Right renal pelvis (tissue), 4 donors: ENCODE data around the gene MRPL14. TPM values are rescaled to one million over a fixed set of nuclear protein-coding genes. Genes with fewer than 3 reads are reported as not detected.
"Not testable (repeated sequence)": the region's sequence is repeated elsewhere in the genome, so short reads cannot be mapped to it uniquely, and the experiment has no call there.

Experiments
- DNase-seq, 4 donors: peaks; one replicate each; pipeline ENCODE4 v3.0.0-alpha.2; 2013; ENCODE audit warnings: low read depth in 4 of 4, low spot score in 3 of 4, missing footprints in 1 of 4
- polyA plus RNA-seq, 4 donors: library from polyadenylated mRNA; unstranded; fragments of 120-200 nt; gene quantifications; one replicate each; pipeline ENCODE4 v1.2.1, GENCODE V29; 2013; ENCODE audit not compliant: insufficient read length in 4 of 4

Gene MRPL14
- polyA plus RNA-seq, 4 donors: 35.8 to 50.7 (median 41.6) TPM

DNA sequence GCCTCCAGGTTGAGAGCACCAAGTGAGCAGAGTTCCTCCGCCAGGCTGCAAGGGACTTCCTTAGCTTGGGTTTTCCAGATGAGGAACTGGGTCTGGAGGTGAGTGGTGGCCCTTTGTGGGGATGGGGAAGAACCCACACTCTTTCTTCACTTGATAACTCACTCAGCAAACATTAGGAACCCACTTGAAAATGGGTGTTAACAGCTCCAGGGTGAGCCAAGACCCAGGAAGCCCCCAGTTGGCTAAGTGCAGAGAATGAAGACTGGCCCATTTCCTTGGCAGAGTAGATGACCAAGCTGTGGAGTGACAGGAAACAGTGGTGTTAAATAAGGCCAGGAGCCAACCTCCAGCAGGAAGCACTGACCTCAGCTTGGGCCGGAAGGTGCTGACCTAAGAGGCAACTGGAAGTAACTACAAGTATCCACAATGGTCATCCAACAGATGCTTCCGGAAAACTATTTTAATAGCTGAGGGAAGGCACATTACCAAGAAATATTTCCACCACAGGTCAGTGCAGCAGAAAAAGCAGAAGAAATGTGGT is 22.7 kb downstream of the MRPL14 start:
- no peak for DNase-seq

DNA sequence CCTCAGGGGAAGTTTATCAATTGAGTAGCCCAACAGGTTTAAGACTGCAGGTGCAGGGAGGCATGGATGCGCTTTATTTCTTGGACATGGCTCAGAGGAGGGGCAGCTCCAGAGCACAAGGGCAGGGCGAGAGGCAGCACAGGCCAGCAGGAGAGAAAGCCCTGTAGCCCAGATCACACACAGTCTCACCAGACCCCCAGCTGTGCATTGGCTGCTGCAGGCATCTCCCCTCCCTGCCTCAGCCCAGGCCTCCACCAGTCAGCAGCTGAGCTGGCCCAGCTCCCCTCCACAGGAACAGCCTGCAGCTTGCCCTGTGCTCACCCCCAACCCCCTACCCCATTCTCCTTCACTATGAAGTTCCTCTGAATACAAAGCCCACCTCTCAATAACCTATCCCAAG is 24.7 kb downstream of the MRPL14 start:
- DNase-seq: no peak

DNA sequence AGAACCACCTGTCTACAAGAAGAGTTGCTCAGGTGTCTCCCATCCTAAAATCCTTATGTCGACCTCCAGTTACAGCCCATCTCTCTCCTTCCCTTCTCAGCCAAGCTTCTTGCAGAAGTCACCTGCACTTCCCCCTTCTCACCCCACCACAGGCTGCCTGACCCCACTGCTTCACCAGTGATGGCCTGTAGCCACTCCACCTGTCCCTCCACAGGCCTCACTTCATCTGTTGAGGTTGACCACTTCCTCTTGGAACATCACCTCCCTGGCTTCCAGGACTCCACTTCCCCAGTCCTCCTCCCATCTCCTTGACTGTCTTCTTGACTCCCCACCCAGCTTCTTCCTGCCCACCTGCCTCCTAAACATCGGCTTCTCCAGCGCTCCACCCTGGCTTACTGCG is 25.4 kb downstream of the MRPL14 start:
- no peak for DNase-seq

DNA sequence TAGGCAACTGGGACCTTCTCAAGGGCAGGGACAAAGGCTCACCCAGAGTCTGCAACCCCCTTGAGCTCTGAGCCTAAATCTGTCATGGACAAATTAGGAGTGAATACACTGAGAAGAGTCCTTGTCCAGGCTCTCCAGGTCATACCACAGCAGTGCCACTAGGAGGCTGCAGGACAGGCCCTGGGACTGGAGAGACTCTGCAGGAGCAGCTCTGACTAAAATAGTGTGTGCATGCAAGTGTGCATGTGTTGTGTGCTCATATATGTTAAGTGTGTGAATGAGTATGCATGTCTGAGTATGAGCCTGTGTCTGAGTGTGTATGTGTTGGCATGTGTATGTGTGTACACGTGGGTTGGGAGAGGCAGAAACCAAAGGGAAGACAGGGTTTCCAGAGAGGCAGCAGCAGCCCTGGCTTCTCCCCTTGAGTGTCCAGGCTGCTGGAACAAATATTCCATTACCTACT is 27.1 kb downstream of the MRPL14 start:
- no peak for DNase-seq

DNA sequence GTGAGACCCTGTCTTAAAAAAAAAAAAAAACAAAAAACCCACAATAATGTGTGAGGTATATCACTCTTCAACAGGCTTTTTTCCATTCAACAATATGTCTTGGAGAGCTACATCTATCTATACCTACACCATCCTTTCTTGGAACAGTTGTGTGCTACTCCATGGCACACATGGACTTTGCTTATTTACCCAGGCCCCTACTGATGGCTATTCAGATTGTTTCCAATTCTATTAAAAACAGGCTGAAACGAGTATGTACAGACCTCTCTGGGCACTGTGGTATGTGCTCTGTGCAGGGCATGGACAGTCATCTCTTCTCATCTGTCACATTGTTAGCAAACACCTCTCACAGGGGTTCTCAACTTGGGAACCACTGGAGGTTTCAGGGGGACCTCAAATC is 28.1 kb downstream of the MRPL14 start:
- no peak for DNase-seq

DNA sequence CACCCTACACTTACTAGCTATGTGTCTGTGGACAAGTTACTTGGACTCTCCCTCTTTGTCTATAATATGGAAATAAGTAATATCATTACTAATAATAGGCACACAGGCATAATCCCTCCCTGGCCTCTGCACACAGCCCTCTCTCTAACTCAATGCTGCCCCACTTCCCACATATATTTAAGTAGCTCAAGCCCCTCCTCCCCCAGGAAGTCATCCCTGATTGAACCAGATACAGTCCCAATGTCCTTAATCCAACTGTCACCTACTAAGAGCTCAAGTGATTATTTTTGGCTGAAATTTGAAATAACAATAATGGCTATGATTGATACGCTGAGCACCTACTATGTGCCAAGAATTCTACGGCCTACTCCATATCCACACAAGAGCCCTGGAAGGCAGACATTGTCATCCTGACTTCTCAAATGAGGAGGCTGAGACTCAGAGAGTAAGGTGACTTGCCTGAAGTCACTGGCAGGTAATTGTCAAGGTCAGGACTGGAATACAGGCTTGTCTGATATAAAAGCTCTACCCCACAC is 29.4 kb downstream of the MRPL14 start:
- DNase-seq: no peak

DNA sequence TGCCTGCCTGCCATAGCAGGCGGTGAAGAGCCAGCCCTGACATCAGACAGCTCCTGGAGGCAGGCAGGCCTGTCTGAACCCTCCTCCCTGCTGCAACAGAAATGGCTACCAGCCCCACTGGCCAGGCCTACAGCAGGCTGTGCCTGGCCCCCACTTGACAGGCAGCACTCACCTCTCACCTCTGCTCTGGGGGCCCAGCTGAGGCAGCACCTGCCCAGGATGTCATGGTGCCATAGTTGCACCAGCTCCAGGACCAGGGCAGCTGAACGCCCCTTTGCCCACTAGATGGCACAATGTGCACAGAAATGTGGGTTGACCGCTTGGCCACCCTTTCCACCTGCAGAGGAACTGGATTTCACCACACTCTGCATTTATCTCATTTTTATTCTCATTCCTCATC is 30.6 kb downstream of the MRPL14 start:
- peak in 2 of 4 donors; percentile 53 to 70 for DNase-seq

DNA sequence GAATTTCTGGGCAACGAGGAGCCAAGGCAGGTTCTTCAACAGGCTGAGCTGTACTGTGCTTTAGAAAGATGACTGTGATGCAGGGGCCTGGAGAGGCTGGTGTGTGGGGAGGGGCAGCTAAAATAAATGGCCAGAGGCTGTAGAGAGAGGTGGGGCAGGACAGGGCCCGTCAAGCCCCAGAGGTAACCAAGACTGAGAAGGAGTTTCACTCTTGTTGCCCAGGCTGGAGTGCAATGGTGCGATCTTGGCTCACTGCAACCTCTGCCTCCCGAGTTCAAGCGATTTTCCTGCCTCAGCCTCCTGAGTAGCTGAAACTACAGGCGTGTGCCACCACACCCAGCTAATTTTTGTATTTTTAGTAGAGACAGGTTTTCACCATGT is 32.0 kb downstream of the MRPL14 start:
- not testable (repeated sequence) for DNase-seq

DNA sequence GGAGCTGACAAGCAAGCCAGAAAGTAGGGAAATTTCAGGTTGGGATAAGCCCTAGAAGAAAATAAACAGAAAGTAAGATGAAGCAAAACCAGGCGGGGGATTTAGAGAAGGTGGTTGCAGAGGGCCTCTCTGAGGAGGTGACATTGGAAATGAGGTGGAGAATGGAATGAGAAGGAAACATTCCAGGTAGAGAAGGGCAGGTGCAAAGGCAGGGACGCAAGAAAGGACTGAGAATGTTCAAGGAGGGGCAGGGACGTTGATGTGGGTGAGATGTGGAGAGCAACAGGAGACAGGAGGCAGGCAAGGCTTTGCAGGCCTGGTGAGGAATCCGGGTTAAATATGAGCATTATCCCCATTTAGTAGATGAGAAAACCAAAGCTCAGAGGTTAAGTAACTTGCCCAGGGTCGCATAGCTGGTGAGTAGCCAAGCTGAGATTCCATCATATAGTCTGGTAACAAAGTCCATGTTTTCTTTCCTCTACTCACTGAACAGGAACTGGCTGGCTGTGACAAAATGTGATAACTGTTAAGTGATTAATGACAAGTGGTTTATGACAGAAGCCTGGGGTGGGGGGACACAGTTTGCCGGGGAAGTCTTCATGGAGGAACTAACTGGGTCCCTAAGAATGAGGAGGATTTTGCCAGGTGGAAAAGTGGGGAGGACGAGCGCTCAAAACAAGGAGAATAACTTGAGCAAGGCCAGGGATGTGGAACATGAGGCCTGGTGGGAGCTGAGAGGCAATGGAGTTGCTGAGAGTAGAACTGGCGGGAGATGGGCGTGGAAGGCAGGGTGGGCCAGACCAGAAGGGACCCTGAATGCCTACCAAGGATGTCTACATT is 32.6 kb downstream of the MRPL14 start:
- DNase-seq: no peak

DNA sequence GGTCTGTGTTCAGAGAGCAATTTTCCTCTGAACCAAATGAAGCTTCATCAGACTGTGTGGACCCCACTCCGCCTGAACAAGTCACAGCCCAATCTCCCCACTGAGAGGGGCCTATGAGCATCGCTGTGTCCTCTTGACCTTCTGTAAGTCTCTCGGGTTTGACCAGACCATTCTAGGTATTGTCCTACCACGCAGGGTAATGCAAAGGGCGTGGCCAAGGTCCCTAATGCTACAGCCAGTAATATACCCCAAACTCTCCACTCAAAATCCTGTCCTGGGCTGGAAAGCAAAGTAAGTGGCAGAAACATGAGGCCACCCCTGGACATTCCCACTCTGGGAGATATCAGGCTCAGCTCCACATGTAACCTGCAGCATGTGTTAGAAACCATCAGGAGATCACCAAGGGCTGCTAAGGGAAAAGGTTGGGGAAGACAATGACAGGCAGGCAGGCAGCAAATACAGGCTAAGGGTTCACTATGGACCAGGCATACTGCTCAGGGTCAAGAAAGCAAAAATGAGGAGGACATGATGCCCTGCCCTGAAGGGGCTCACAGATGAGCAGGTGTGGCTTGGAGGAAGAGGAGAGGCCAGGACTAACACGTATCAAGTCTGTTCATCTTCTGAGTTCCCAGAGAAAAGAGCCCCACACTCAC is 33.4 kb downstream of the MRPL14 start:
- no peak for DNase-seq

DNA sequence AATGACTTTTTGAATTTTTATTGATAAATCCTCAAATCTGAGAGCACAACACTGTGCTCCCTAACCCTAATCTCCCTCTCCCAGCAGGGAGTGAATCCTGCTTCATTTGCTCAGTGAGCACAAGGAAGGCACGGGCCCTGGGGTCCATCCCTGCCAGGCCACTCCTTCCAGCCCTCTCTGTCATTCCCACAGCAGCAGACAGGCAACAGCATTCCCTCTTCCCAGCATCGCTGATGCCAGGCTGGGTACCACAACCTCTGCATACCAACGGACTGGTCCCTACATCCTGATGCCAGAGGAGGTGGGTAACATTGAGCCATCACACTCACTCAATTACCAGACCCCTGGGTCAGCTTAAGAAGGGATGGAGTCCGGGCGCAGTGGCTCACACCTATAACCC is 34.2 kb downstream of the MRPL14 start:
- DNase-seq: no peak

DNA sequence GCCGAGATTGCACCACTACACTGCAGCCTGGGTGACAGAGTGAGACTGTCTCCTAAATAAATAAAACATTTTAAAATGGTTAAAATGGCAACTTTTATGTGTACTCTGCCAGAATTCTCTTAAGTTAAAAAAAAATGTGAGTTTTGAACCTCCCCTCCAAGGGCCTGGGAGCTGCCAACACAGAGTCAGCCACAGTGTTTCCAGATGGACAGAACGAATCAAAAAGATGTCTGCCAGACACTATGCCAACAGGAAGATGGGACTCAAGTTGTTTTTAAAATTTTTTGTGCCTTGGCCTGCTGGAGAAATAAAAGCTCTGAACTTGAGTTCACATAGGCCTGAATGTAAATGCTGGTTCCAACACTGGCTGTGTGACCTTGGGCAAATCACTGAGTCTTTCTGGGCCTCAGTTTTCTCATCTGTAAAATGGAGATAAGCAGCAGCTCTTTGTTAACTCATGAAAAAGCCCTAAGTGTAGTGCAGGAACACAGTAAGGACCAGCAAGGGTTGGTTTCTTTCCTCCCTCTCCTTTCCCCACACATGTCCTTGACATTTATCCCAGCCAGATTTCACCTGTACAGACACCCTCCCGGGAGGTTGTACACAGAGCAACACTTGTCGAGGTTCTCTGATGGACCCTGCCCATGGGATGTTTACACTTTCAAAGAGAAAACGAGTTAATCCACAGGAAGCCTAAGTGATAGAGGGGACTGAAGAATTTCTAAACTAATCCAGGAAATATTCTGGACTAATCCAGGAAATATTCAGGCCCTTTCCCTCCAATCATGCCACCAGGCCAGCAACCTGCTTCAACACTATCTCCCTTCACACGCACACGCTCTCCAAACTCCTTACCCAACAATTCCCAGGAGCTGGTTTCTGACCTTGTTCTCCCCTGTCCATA is 35.0 kb downstream of the MRPL14 start:
- DNase-seq: no peak

DNA sequence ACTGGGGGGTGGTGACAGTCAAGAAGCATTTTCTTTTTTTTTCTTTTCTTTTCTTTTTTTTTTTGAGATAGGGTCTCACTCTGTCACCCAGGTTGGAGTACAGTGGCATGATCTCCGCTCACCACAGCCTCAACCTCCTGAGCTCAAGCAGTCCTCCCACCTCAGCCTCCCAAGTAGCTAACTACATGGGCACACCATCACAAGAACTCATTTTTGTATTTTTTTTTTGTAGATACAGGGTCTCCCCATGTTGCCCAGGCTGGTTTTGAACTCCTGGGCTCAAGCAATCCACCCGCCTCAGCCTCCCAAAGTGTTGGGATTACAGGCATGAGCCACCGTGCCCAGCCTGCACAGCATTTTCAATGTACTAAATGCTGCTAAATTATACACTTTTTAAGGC is 35.9 kb downstream of the MRPL14 start:
- not testable (repeated sequence) for DNase-seq

DNA sequence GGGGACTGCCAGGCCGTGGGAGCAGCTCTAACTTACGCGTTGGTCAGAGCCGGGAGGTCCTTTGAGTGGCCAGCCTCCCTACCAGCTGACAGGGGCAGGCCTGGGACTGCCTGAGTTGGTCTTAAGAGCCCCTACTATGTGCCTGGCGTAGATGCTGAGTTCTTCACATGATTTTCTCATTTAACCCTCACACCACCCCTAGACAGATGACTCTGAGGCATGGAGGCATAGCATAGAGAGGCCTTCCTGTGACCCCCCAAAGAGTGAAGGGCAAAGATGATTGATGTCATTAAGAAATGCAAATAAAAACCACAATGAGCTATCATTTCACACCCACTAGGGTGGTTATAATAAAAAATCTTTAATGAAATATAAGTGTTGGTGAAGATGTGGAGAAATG is 36.8 kb downstream of the MRPL14 start:
- no peak for DNase-seq

DNA sequence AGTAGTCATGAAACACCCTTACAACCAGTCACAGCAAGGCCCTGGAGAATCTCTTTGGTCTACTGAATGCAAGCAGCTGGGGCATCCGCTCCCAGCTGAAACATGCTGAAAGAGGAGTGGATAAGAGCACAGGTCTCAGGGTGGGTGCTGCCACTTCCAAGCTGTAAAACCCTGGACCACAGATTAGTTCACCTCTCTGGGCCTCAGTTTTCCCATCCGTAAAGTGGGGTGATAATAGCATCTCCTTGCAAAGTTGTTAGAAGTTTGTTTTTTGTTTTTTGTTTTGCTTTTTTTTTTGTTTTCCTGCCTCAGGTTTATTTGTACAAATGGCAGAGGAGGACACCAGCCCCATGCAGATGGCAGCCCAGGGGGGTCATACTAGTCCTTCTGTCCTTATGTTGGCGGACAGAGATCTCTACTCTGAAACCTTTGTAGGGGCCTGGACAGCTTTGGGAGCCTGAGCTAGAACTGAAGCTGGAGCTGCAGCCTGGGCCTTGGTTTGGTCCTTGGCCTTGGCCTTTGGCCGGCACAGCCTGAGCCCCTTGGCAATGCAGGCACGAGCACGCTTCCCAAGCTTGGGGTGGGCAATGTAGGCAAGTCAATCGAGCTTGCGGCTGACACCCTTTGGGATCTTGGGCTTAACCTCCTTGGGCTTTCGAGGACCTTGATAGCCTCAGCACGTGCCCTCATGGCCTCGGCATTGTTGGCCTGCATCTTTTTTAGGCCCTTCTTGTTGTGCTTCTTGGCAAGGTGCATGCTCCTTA is 38.2 kb downstream of the MRPL14 start:
- no peak for DNase-seq

DNA sequence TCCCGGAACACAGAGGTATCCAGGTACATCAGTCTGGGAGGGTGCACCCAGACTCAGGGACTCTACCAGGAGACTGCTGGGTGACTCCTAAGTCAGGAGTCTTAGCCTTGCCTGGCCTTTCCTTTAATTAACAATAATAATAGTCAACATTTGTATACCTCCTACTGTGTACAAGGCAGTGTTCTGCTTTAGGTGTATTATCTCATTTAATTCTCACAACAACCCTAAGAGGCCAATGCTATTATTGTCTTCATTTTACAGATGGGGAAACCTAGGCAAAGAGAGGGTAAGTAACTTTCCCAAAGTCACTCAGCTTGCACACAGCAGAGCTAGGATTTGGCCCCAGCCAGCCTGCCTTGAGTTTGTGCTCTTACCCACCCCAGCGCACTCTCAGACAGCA is 39.6 kb downstream of the MRPL14 start:
- no peak for DNase-seq

DNA sequence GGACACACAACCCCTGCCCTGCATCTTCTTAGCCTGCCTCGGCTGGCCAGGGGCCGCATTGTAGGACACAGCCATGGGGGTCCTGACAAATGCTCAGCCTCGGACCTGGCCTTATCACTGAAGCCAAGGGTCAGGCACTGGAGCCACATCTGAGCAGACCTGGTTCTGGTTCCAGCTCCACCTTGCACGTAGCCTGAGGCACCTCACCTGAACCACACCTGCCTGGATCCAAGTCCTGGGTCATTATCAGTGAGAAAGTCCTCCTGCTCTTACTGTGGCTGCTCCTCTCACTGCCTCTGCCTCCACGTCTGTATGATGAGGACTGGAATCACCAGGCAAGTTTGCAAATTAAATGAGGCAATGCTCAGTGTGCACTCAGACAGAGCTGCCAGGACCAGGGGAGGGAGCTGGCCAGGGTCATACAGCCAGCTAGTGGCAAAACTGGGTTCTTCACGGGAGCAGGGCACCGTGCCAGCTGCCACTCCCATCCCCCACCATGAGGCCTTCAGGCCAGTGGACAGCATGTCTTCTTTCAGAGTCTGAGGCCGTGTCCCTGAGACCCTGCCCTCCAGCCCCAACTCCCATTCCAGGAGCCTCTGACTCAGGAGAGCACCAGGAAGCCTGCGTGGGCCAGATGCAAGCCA is 40.2 kb downstream of the MRPL14 start:
- no peak for DNase-seq

DNA sequence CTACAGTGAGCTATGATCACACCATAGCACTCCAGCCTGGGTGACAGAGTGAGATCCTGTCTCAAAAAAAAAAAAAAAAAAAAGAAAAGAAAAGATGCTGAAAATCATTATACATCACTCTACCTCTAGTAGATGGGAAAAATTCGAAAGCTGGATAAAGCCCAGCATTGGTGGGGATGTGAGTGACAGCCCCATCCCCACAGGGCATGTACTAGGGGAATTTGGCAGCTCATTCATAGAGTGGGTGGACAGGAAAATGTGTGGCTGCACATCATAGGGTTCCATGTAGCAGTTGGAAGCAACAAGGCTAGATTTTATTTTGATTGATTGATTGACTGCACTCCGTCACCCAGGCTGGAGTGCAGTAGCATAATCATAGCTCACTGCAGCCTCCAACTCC is 42.0 kb downstream of the MRPL14 start:
- DNase-seq: no peak

DNA sequence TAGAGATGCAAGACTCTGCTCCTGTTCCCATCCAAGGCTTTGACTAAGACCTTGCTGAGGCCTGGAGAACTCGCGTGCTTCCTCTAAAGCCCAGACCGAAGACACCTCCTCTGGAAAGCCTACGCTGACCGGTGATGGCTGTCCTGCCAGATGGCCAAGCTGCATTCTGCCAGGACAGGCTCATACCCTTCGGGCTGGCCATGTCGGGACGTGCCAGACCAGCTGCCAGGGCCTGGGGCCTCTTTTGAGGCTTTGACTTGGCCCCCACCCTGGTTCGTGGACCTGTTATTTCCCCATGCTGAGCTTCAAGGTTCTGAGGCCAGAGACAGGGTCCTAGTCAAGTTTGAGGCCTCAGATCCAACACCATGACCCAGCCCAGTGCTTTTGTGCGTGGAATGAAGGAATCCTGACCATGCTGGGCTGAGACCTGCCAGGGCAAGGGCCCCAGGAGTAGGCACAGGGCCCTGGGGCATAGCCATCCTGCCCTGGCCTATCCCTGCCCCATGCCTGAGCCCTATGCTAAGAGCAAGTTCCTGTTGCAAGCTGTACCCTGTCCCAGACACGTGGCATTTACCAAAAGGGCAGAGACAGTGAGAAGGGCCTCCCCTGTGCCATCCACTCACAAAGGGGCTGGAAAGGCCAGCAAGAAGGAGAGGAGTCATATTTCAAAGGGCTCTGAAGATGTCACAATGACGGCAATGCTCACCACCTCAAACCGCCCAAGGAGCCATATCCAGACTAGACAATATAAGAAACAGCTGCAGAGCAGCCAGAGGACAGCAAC is 42.8 kb downstream of the MRPL14 start:
- no peak for DNase-seq
